GM19043 (cell line): ENCODE measurements around the gene CHN1.
A peak's percentile ranks its signal among the peaks of the same experiment; 100 is the strongest.

ENCODE experiments used
- ATAC-seq: cut with Tn5 transposase; IDR thresholded peaks from one replicate; pipeline ENCODE4 v1.9.1; 2021; ENCODE audit warnings: low read depth; ENCODE audit not compliant: unreplicated experiment

Gene CHN1

DNA sequence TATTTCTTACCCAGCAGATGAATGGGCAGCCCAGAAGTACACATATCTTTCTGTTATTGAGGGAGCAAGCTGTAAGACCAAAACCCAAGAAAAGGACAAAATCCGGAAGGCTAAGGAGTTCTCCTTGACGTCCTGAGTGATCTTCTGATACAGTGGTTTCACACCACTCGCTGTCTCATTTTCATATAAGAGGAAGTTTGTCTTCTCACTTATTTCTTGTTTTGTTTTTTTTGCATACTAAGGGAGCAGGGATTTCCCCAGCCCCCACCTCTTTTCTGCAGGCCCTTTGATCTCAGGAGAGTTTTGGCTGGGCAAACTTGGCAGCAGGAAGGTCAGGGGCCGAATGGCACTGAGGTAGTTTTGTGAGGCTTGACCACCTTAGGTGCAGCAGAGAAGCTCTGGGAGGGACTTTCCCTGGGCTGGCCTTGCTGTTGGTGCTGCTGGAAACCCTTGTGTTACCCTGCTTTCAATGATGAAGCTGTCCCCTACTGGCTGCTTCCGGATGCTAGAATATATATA lies 254.2 kb downstream of the CHN1 start:
- peak; percentile 41 for ATAC-seq

DNA sequence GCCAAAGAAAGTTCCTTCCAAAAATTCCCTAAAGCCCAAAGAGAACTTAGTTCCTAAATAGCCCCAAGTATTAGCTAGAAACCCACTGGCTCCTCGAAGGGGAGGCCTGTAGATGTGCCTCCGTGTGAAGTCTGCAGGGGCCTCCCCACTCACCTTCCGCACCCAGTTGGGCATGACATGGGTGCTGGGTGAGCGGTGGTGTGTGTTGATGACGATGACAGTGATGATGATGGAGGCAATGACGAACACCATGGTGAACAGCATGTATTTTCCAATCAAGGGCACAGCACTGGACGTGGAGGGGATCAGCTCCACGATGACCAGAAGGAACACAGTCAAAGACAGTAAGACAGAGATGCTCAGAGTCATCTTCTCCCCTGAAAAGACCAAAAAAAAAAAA lies 255.4 kb downstream of the CHN1 start:
- no peak for ATAC-seq

DNA sequence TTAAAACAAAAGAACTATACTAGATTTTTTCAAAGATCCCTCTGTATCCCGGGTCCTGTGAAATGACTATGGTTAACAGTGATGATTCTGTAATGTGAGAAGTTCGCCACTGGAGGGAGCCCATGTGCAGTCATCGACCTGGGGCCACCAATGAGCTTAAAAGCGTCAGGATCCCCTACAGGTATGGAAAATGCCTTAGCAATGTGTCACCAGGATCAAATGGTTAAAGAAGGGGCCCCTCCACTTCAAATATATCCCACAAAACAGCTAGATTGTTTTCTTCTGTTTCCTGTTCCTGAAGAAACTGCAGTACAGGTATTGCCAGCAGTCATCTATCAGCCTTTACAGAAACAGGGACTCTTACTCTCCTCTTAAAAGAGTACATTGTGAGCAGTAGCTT lies 256.2 kb downstream of the CHN1 start:
- peak; percentile 23 for ATAC-seq
